Stimulated activated CD4-positive, alpha-beta T cell treated with anti-CD3 and anti-CD28 coated beads, TNF-alpha, amount 100 ng/mL, for 48 hours (primary cell): ENCODE data around the gene MCM3AP.
"Not testable (repeated sequence)": the region's sequence is repeated elsewhere in the genome, so short reads cannot be mapped to it uniquely, and the experiment has no call there.

Experiments used
- DNase-seq, 3 donors: peaks; one replicate each; pipeline ENCODE4 v3.0.0-alpha.2; 2020; ENCODE audit warnings: low read depth in 3 of 3

The MCM3AP gene

DNA sequence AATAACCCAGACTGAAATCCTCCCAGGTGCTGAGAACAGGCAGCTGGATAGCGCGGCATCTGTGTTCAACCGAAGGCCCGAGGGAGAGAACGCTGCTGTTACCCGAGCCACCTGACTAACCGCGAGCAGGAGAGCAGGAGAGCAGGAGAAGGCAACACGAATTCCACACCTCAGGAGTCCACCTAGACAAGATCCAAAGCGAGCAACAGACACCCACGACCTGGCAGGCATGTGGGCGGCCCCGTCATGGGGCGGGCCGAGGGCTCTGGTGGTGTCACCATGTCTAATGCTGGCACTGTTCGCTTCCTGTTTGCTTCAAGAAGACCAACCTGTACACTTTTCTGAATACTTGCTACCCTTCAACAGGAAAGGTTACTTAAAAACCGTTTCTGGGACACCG, 80.2 kb downstream of the MCM3AP start:
- no peak for DNase-seq

DNA sequence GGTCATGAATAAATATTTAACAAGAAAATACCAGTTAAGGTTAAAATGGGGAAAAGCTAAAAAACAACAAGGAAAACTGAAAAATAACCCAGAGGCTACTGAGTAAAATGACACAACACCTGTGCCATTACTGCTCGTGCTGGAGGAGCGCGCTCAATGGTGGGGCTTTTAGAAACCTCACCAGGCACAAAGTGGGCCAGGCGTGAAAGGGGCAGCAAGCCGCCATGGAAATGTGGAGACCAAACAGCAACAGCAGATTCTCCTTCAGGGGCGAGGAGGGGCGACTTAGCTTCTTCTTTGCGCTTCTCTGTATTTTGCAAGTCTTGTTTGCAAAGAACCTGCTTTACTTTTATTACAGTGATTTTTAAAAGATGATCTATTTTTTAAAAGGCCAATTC, 82.2 kb downstream of the MCM3AP start:
- no peak for DNase-seq

DNA sequence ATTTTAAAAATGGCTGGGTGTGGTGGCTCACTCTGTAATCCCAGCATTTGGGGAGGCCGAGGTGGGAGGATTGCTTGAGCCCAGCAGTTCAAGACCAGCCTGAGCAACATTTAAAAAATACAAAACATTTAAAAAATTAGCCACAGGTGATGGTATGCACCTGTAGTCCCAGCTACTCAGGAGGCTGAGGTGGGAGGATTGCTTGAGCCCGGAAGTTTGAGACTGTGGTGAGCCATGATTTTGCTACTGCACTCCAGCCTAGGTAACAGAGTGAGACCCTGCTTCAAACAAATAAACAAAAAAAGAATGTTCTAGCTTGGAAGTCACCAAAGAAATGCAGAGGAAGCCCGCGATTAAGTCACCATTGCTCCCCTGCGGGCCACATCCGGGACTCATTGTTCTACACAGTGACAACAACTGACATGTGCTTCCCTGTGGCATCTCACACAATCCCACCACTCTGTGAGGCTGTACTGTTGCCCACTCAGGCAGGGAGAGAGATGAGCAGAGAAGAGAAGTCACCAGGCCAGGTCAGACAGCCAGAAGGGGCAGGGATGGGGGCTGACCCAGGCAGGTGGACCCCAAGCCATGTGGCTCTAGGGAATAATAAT, 82.7 kb downstream of the MCM3AP start:
- DNase-seq: no peak

DNA sequence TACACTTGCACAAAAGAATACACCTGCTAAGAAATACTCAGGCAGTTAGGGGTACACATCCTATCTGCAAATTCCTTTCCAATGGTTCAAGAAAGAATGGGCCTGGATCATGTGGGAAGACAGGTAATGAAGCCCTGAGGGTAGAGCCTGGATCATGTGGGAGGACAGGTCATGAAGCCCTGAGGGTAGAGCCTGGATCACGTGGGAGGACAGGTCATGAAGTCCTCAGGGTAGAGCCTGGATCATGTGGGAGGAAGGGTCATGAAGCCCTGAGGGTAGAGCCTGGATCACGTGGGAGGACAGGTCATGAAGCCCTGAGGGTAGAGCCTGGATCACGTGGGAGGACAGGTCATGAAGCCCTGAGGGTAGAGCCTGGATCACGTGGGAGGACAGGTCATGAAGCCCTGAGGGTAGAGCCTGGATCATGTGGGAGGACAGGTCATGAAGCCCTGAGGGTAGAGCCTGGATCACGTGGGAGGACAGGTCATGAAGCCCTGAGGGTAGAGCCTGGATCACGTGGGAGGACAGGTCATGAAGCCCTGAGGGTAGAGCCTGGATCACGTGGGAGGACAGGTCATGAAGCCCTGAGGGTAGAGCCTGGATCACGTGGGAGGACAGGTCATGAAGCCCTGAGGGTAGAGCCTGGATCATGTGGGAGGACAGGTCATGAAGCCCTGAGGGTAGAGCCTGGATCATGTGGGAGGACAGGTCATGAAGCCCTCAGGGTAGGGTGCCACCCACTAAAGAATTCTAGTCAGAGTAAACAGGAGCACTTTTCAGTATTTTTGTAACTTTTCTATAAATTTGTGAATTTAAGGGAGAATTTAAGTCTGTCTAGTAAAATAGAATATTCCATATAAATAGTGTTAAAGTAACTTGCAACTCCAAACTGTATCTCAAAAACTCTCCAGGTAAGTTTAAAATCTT, 84.3 kb downstream of the MCM3AP start:
- not testable (repeated sequence) for DNase-seq

DNA sequence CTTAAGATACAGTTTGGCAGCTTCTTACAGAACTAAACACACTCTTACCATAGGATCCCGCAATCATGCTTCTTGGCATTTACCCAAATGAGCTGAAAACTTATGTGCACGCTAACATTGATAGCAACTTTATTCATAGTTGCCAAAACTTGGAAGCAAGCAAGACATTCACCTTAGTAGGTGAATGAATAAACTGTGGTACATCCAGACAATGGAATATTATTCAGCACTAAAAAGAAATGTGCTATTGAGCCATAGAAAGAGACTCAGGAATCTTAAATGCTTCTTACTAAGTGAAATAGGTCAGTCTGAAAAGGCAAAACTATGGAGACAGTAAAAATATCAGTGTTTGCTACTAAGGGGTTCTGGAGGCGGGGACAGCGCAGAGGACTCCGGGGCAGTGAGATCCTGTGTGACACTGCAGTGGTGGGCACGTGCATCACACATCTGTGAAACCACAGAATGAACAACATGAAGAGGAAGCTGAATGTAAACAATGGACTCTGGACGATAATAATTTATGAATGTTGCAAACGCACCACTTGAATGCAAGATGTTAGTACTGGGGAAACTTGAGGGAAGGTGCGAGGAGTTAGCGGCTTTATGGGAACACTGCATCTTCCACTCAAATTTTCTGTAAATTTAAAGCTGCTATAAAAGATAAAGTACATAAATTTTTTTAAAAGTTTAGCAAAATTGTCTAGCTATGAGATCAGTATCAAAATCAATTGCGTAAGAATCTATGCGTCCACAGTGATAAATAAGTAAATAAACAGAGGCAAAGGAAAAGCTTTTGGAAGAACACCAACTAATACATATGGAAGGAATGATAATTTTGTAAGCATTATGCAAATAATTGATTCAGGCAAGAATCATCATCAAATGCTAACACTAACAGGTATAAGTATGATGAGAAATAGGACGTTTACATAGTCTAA, 85.7 kb downstream of the MCM3AP start:
- no peak for DNase-seq

DNA sequence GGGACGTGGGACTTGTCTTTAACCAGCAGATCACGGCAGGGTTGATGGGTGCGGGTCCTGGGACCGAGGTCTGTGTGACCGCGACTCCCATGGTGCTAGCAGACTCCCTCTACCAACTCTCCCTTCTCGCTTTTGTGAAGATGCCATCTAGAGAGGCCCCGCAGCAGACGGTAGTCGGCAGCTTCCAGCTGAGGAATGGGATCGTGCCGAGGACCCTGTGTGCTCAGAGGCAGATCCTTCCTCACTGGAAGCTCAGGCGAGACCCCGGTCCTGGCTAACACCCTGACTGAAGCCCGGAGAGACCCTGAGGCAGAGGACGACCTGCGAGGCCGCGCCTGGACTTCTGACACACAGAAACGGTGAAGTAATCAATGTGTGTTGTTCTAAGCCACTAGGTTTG, 88.7 kb downstream of the MCM3AP start:
- DNase-seq: no peak

DNA sequence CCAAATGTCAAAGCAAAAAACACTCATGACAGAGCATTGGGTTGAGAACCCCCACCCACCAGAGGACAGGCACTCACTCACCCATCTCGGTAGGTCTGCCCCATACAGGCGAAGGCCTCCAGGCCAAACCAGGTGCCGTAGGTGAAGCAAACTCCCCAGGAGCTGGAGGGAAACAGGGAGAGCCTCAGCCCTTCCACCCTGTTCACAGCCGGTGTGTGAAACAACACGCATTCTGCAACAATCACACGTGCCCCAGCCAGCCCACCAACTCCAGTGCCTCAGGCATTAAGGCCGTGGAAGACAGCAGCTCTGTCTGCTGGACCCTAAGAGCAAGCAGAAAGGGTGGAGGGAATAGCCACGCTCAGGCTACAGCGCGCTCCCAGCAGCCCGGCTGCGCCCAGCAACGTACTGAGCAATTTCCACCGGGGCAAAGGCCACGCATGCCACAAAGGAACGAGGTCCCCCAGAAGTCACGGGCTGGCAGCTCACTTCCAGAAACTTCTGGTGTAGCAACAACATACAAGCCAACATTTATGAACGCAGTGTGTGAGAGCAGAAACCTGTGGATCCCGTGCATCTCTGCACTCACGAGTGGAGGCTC, 89.7 kb downstream of the MCM3AP start:
- no peak for DNase-seq

DNA sequence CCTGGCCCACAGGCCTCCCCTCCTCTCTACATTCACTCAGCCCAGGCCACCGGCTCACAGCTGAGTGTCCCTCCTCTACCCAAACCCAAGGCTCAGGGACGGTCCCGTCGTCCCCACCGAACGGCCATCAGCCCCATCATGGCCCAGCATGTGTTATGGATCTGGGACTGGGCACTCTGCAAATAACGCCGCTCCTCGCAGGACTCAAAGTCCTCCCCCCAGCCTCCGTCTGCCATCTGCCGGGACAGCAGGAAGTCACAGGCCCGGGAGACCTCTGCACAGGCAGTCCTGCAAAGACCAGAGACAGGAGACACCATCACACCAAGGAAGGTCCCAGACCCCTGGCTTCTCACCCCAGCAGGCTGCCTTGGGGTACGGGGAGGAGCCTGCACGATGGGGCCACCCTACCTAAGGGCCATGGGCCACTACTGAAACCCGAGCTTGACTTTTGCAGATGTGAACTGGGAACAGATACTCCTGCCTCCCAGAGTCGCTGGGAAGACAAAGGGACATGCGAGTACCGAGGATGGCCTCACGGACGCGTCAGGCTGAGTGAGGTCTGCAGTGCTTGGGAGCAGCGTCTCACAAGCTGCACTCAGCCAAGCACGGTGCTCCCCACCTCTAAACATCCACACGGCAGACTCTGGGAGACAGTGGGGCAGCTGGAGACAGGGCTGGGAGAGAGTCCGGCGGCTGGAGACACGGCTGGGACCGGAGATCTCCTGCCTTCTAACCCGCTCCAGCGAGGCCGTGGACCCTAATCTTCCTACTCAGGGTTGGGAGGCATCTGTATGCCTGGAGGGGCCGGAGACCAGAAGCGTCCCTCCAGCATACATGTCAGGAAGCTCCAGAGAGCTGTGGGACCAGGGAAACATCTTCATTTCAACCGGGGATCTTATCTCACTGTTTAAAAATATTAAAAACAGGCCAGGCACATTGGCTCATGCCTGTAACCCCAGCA, 90.8 kb downstream of the MCM3AP start:
- no peak for DNase-seq

DNA sequence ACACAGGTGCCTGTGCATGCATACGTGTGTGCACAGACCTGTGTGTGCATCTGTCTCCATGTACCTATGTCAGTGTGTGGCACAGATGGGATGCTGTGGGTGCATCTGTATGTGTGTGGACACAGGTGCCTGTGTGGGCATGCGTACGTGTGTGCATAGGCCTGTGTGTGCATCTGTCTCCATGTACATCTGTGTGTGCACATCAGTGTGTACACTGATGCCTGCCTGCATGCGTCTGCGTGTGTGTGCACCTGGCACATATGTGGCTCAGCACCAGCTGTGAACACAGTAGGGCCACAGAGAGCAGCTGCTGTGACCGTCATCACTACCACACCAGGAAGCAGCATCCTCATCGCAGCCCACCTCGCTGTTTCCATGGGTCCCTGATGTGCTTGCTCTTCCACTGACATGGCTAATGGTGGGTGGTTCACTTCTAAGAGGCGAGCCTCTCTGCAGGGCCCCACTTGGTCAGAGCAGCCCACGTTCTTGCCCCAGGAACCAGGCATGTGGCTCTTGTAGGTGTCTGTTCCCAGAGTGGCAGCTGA, 91.5 kb downstream of the MCM3AP start:
- DNase-seq: no peak

DNA sequence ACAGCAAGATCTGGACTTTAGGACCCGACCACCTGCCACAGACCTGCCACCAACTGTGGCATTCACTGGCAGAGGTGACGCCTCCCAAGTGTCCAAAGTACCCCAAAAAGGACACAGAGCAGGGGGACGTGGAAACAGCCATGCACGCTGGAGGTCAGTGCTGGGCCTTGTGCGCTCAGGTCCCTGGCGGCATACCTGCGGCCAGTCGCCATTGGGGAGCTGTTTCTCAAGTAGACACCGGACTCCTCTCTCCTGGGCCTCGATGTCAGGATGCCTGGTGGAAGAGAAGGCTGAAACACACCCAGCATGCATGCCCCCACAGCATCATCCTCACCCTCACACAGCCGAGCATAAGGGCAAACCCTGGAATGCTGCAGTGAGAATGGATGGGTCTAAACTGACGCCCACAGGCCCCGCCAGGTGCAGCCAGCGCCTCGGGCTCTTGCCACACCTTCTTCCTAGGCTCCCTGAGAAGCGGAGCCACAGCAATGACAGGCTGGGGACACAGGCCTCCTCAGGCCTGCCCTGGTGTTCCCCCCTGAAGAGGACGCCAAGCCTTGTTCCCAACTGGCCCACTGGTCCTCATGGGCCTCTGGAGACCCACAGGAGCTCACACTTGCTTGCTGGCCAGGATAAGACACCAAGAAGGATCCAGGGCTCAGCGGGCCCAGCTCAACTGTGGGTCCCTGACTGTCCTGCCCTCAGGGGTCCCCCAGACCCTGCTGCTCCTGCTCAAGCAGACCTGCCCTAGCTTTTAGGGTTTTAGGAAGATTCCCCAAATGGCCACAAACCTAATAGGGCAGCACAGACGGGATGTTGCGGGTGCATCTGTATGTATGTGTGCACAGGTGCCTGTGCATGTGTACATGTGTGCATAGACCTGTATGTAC, 93.5 kb downstream of the MCM3AP start:
- no peak for DNase-seq

DNA sequence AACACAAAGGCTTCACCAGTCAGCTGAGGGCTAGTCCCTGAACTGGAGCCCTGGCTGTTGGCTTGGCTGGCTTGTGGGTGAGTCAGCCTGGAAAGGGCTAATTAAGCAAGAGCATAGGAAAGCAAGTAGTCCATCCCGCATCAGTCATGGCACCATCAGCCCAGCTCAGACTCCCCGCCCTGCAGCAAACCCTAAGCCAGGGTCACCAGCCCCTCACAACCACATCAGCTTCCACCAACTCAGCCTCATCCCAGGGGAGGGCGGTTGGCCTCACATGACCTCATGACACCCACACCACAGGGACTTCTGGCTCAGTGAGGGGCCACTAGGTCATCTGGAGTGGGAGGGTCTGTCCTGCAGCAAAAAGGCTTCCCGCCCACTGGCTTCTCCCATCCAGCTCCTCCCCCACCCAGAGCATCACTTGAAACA, 94.1 kb downstream of the MCM3AP start:
- DNase-seq: no peak

DNA sequence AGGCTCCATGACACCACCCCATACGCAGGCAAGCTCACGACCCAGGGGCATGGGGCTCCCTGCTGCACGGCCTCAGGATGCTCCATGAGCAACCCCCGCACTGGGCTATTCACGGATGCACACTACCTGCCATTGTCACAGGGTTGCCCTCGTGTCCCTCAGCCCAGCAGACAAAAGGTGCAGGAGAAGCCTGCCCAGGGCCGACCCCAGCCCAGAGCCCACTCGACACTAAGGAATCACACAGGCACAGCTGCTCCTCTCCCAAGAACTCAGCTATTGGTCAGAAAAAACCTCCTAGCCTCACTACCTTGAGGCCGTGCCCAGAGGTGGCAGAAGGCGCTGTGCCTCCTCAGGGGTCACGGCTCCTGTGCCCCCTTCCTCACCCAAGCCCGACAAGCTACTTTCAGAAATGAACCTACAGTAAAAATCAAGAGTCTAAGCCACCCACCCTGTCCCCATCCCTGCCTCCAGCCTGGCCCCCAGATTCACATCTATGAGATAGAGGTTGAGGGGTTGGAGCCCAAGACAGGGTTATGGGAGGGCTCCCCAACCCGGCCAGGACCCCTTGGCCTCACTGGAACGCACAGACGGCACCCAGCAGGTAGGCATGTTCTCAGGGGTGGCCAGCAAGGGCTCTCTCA, 94.8 kb downstream of the MCM3AP start:
- DNase-seq: no peak

DNA sequence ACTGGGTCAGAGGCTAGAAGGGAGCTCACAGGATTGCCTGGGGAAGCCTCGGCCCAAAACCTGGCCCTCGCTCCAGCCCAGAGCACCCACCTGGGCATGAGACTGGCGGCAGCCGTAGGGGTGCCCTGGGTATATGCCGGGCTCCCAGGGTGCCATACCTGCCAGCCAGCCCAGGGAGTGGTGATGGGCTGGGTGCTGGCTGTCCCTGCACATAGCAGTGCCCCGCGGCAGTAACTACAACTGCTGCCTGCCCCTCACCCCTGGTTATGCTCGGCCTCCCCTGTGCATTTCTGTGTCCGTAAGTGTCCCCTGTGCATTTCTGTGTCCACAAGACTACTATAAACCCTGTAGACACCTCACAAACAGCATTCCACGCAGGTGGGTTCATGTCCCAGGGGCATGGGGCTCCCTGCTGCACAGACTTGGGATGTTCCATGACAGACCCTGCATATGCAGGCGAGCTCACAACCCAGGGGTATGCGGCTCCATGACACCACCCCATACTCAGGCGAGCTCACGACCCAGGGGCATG, 95.4 kb downstream of the MCM3AP start:
- DNase-seq: no peak

DNA sequence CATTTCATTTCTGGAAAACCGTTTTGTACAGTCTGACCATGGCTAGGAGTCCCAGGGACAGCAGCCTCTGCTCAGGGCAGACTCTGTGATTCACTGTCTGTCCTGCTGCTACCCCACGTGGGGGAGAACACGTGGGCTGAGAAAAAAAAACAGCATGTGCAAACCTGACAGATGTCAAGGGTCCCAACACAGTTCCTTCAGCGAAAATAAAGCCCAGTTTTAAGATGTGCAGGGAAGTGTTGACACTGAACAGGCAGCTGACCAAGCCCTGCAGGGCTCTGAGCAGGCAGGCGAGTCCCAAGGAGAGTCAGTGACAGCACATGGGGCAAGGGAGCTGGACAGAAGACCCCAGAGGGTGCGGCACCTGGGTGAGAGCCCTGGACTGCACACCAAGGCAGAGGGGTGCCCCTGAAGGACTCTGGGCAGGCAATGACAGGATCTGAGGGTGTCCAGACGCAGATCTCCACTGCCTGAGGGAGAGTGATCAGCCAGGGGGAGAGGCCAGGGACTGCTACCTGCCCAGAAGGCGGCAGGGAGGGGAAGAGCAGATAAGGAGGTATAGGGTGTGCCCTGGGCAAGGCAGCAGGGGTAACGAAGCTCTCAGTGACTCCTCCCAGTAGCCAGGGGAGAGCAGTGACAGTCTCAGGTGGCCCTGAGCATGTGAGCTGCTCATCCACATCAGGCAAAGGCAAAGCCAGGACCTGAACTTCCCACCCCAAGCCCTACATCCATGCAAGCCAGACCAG, 96.0 kb downstream of the MCM3AP start:
- DNase-seq: no peak

DNA sequence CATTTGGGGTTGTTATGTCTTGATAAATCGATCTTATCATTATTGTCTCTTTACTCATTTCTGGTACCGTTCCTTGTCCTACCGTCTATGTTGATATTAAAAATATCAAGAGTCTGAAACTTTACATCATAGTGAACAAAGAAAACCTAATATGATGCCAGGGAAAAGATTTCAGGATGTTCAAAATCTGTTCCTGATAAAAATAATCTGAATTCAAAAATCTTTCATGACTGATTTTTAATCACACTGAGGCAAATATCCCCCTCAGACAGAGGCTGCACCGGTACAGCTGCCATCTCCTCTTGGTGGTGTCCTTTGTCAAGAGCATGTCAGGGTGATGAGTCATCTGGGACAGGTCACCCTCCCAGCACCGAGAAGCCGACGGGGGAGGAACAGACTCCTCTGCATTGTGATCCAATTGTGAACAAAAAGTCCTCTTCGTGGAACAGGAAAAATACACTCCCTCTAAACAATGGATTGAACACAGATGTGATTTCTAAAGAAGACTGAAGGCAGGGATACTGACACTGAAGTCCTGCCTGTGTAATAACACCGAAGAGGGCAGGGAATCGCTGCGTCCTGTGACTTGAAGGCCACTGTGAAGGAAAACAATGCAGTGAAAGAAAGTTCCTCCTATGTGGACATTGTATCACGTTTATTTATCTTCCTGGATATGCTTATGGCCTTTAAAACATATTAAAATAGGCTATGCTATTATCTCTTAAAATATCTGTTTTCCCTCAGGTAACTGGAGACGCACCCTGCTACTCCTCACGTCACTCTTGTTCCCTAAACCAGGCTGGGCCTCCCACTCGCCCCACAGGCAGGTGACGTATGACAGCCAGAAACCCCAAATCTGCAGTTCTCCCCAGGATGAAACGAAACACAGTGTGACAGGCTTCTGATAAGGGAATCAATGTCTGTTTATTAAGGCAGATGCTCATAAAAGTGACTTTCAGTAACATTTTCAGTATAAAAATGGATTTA, 96.9 kb downstream of the MCM3AP start:
- DNase-seq: no peak

DNA sequence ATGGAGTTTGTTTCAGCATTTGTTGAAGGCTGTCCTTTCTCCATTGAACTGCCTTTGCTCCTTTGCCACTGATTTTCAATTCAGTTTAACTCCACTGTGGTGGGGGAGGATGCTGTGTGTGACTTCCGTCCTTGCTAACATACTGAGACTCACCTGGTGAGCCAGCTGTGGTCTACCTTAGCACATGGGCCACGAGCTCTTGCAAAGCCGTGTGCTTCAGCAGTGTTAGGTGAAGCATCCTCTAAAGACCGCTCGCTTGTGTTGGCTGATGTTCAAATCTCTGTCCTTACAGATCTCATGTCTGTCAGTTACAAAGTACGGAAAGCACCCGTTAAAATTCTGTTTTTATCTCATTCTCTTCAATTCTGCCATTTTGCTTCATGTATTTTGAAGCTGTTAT, 97.6 kb downstream of the MCM3AP start:
- no peak for DNase-seq

DNA sequence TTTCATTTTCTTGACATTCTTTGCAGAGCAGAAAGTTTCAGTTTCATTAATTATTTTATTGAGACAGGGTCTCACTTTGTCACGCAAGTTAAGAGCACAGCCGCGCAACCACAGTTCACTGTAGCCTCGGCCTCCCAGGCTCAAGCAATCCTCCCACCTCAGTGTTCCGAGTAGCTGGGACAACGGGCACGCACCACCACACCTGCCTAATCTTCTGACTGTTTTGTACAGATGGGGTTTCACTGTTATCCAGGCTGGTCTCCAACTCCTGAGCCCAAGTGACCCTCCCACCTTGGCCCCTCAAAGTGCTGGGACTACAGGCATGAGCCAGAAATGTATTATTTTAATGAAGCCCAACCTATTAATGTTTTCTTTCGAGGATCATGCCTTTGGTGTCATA, 98.2 kb downstream of the MCM3AP start:
- DNase-seq: no peak
